Bone marrow (tissue), 2 donors: ENCODE results near the gene AHNAK.

Experiments
- DNase-seq, 2 donors: peaks; one replicate each; lab custom pipeline; 2025; lab: John Stamatoyannopoulos, UW

The AHNAK gene

DNA sequence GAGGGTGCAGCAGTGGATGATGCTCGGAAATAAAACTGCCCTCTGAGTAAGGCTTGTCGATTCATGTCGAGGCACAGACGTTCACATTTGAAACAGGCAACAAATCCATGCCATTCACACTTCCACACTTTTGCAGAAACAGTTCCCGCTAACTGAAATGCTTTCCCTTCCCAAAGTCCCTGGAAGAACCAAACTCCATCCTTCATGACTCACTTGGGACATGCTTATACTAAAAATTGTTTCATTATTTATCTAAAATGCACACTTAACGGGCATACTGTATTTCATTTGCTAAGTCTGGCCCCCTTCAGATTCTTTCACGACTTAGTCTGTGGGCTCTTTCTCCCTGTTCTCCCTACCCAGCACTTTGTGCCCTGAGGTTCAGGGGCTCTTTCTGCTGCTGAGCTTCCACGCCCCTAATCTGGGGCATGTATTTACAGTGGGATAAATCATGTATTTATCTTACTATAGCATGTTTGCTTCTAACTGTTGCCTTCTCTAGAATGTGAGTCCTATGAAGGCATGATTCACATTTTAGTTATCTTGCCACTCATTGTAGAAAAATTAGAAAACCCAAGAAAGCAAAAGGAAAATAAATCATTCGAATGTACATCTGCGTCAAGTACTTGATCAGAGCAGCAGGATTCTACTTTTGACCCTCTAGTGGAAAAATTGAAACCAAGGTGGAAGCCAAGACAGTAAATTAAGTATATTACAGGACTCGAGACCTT, 115.3 kb downstream of the AHNAK start:
- no peak for DNase-seq

DNA sequence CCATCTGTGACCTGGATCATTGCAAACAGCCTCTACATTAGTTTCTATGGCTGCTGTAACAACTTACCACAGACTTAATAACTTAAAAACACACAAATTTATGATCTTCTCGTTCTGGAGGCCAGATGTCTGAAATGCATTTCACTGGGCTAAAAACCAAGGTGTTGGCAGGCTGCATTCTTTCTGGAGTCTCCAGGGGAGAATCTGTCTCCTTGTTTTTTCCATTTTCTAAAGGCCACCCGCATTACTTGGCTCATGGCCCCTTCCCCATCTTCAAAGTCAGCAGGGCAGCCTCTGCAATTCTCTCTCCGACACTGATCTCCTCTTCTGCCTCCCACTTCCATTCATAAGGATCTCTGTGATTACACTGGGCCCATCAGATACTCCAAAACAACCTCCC, 116.2 kb downstream of the AHNAK start:
- DNase-seq = no peak

- no peak for DNase-seq
Measured at GRCh38 chr11:62428871-62429560, 117.6 kb downstream of the AHNAK start.

DNA sequence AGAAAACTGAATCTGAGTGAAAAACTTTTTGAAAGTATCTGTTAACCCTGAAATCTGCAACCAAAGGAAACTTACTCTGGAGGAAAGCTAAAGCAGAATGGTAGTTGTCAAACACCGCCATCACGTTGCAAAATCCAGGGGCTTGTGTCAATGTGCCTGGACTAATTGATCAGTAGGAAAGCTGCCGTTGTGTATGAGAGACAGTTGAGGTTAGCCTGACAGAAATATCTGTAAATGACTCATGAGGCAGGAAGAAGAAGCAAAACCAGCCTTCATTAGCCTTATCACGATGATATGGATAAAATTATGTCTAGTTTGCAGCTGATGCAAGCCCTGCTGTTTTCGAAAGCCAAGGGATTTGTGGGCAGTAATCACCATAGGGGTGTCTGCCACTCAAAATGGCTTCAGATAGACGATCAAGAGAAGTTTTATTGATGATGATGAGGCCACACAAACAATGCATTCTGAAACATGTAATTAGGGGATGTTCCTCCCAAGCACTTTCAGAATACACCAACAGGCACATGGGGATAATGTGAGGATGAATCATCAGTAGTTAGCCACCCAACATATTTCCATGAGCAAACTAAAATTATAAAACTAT, 118.9 kb downstream of the AHNAK start:
- peak in 1 of 2 donors; percentile 25 for DNase-seq

- DNase-seq = no peak
Measured at GRCh38 chr11:62423012-62423411, 123.6 kb downstream of the AHNAK start.

- no peak for DNase-seq
Measured at GRCh38 chr11:62421996-62422395, 124.6 kb downstream of the AHNAK start.

DNA sequence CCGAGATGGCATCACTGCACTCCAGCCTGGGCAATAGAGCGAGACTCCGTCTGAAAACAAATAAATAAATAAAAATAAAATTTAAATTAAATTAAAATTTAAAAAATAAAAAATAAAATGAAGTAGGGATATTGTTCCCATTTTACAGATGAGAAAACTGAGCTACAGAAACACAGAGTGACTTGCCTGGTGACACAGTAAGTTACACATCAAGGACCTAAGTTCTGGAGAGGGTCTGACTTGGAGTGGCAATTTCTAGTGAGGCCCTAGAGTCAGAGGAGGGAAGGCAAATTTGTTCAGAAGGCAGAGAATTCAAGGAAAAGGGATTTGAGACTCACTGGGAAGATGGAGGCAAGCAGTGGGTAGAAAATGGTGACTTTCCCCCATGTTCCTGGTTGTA, 125.7 kb downstream of the AHNAK start:
- no peak for DNase-seq

GRCh38 chr11:62419943-62420342, 126.7 kb downstream of the AHNAK start:
- no peak for DNase-seq

DNA sequence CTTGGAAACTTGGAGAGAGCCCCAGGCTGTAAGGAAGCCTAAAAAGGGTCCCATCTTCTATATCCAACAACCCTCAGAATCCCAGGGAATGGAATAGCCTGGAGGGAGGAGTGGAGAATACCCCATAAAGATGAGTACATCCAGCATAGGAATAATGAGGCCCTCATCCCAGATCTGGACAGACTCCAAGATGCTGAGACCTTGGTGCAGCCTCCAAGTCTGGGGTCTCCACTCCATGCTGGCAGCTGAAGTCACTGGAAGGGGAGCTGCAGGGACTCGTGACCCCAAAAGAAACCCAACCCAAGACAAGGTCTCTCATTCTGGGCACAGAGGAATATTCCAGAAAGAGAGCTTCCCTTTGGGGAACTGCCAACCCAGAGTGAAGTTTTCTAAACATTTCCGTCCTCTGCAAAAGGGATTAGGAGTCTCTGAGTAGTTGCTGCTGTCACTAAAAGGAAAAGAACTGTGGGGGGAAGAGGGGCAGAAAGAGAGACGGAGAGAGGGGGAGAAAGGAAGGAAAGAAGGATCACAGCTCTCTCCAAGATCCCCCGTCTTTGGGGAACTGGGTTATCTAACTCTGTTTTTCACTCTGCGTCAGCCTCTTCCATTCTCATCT, 127.2 kb downstream of the AHNAK start:
- DNase-seq = no peak

- DNase-seq = no peak
Measured at GRCh38 chr11:62418733-62419132, 127.9 kb downstream of the AHNAK start, which contains the start of gene SCGB1A1. SCGB1A1 (plus strand) TSS chr11:62419033; CDS start chr11:62419096, 63 bp downstream.

- DNase-seq = no peak
Measured at GRCh38 chr11:62418136-62418535, 128.5 kb downstream of the AHNAK start.

GRCh38 chr11:62416596-62416995, 130.0 kb downstream of the AHNAK start:
- no peak for DNase-seq

DNA sequence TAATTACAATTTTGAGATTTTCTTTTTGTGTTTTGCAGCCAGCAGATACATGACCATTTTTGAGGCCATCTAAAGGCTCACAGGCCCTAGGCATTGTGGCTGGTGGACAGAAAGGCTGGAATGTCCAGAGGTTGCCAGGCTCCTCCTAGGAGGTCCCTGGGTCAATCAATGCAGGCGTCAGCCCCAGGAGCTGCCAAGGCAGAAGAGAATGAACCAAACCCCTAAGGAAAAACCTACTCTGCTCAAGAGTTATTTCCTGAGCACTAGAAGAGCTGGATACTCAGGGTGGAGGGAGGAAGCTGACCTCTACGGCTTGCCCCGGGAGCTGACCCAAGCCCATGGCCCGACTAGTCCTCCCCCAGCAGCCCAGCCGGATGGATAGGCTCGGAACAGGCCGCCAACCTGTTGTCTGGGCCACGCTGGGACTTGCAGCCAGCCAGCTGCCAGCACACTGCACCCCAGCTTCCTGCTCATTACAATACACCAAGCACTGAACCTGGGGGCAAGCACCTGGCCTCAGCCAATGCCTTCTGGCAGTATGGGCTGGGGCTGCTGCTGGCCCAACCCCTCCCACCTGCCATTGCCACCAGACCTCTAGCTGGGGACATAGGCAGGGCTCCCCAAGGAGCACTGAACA, 133.4 kb downstream of the AHNAK start:
- DNase-seq = no peak

GRCh38 chr11:62411524-62411923, 135.1 kb downstream of the AHNAK start:
- DNase-seq = no peak

- no peak for DNase-seq
Measured at GRCh38 chr11:62410972-62411371, 135.6 kb downstream of the AHNAK start.

- DNase-seq = no peak
Measured at GRCh38 chr11:62409831-62410230, 136.8 kb downstream of the AHNAK start.

DNA sequence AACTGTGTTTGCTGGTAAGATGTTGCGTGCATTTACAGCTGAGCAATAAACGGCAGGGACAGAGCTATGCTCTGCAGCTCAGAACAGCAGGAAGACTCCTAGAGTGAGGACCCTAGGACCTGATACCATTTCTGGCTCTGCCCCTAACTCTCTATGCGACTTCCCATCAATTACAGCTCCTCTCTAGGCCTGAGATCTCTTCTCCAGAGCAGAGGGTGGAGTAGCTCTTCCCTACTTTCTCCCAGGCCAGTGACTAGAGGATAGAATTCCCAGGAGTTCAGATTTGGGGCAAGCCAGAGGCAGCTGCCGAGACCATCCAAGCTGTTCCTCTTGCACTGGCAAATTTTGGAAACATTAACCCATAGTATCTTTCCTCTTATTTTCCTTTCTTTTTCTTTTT, 140.6 kb downstream of the AHNAK start:
- DNase-seq = no peak

DNA sequence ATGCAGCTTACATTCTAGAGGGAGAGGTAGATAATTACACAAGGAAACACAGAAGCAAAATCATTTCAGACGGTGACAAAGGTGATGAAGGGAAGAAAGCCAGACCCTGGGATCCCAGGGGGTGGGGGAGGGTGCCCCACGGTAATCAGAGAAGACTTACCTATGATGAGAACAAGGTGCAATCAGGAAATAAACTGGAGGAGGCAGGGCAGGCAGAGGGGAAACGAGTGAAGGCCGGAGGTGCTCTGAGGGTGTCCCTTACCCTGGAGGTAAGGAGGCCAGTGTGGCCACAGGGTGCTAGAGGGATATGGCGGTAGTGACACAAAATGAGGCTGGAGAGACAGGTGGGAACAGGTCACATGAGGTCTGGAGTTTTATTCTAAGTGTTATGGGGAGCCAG, 141.7 kb downstream of the AHNAK start:
- DNase-seq = no peak

GRCh38 chr11:62404435-62404834, 142.2 kb downstream of the AHNAK start:
- no peak for DNase-seq

DNA sequence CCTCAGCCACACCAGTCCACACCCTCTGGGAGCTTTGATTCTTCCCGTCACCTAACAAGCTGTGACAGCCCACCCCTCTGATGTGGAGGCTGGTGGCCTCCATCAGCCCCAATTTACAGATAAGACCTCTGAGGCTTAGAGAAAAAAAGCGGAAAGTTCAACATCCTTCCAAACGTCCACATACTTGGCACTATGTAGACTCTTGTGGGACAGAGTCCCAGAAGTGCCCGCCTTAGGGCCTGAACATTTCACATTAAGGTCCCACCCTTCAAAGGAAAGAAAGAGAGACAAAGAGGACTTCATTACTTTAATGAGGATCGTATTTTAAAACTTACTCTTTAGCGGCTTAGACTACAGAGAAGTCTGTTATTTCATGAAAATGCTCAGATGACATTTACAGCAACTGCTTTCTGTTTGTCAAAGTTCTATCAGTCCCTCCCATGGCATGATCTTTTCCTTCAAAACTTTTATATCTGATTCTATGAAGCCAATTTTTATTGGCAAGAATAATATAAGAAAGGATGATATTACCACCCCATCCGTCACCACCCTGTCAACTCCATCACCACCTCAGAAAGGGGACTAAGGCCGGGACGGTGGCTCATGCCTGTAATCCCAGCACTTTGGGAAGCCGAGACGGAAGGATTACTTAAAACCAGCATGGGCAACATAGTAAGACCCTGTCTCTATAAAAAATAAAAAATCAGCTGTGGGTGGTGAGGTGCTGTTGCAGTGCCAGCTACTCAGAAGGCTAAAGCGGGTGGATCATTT, 143.5 kb downstream of the AHNAK start:
- no peak for DNase-seq

DNA sequence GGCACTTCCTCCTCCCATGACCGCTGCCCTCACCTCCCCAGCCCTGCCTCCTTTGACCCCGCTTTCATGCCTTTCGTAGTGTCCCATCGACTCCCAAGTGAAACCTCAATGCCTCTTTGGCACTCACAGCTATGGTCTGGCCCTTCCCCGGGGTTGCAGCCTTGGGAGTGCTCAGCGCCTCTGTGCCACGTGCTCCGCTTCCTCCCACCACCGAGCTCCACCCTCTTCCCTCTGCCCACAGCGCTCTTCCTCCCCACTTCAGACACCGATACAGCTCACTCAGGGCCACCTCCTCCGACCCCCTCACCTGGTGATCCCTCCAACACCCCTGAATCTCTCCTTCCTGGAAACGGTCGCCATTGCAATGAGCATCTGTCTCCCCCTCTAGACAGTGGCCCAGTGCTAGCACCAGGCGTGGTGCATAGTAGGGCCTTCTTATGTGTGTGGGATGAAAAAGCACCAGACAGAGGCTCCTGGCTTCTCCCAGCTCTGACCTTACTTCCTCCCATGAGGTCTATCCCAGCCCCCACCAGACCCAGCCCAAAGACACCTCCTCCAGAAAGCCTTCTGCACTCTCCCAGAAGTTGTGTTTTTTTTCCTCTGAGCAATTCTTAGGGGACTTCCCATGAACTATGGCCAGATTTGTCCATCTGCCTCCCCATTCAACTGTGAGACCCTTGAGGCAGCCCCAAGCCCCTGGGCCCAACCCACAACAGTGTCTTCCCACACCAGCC, 144.2 kb downstream of the AHNAK start:
- no peak for DNase-seq
